Mucosa of descending colon (tissue), 3 donors: ENCODE measurements around the gene RUNX1. TPM values are rescaled to one million over a fixed set of nuclear protein-coding genes. Genes with fewer than 3 reads are reported as not detected.

Experiments used
- ATAC-seq: fragments of 200-7000 bp; cut with Tn5 transposase; one replicate; pipeline ENCODE4 v1.9.1; 2020; ENCODE audit warnings: mild to moderate bottlenecking, moderate library complexity
- DNase-seq, 3 donors: peaks; one replicate each; pipeline ENCODE4 v3.0.0-alpha.2; 2020
- H3K36me3 ChIP-seq: fragments of 200-600 bp; one replicate; pipeline ENCODE4 v1.8.0; 2021; ENCODE audit warnings: low read depth, mild to moderate bottlenecking
- H3K4me1 ChIP-seq: fragments of 200-600 bp; one replicate; pipeline ENCODE4 v1.8.0; 2021; ENCODE audit warnings: low read depth, mild to moderate bottlenecking
- H3K4me3 ChIP-seq: fragments of 200-600 bp; one replicate; pipeline ENCODE4 v1.8.0; 2021; ENCODE audit warnings: mild to moderate bottlenecking
- H3K9me3 ChIP-seq: fragments of 200-600 bp; one replicate; pipeline ENCODE4 v1.8.0; 2021; ENCODE audit warnings: mild to moderate bottlenecking
- CTCF ChIP-seq: fragments of 200-600 bp; IDR thresholded peaks from one replicate; pipeline ENCODE4 v1.8.0; 2022; ENCODE audit warnings: antibody characterized with exemption, mild to moderate bottlenecking
- intact Hi-C, 2 donors: fragments of 100-400 bp; cut with DNase I in 1 of 2; cut with micrococcal nuclease in 1 of 2; formaldehyde crosslinking; loops; one replicate each; pipeline versions ENCODE4 v1.11.0 to v1.11.1; 2022; cut with DNase I, micrococcal nuclease
- total RNA-seq, 3 donors: library from RNA; stranded (reverse); fragmentation: NEBNext Ultra II Directional in 2 of 3; extraction: Animal tissue kit (Norgen Biotek cat#: 25700) in 2 of 3; gene quantifications; one replicate each; pipeline versions ENCODE4 v1.2.1 to v1.2.4, GENCODE V29; 2021 to 2023
- donor health status: DM: no; HTN: no; CAD: no; lungs with moderate emphysema.
- donor health status: DM: no; HTN: no; CAD: no.
- donor health status: DM: no; HTN: yes; CAD: no.

Gene RUNX1
- total RNA-seq, 3 donors from 2014 or later, result 16.5 to 29.4 (median 24.0) TPM

GRCh38 chr21:35032474-35033263, 16.4 kb downstream of the RUNX1 start:
- DNase-seq, result no peak
- no peak overlapping the region for H3K4me3 ChIP-seq
- H3K36me3 ChIP-seq, result no peaks in the 10 kb centered on the region
- H3K4me1 ChIP-seq, result no peaks in the 10 kb centered on the region
- H3K9me3 ChIP-seq, result no peaks in the 10 kb centered on the region
- ATAC-seq, result no peak
- intact Hi-C loops, result no loop called here
- no peak for TF ChIP-seq CTCF

- Histone ChIP-seq H3K9me3 (no peaks in the 10 kb centered on the region), H3K4me1 (peaks cover 3% of the 10 kb centered on the region), H3K36me3 (no peaks in the 10 kb centered on the region), H3K4me3 (no peak overlapping the region)
- no peak for TF ChIP-seq CTCF
- intact Hi-C loops, result no loop called here
- DNase-seq, result no peak
- ATAC-seq, result no peak
These were observed 20.6 kb downstream of the RUNX1 start for GRCh38 chr21:35028451-35028978.

- intact Hi-C loops, result no loop called here
- no peak for DNase-seq
These were observed 21.3 kb downstream of the RUNX1 start for GRCh38 chr21:35027563-35028450.

GRCh38 chr21:35026617-35027562, 22.2 kb downstream of the RUNX1 start:
- no peak overlapping the region for H3K4me3 ChIP-seq
- peaks cover 16% of the 10 kb centered on the region for H3K4me1 ChIP-seq
- intact Hi-C loops, result no loop called here
- no peak for TF ChIP-seq CTCF
- DNase-seq (peak; percentile 69 to 90 (median 78)), ATAC-seq (peak; percentile 76)
- no peaks in the 10 kb centered on the region for H3K9me3 ChIP-seq
- no peaks in the 10 kb centered on the region for H3K36me3 ChIP-seq

More at GRCh38 chr21:35027563-35028450, 21.3 kb downstream of the RUNX1 start:
- Histone ChIP-seq H3K4me3 (no peak overlapping the region), H3K9me3 (no peaks in the 10 kb centered on the region), H3K36me3 (no peaks in the 10 kb centered on the region), H3K4me1 (peaks cover 10% of the 10 kb centered on the region)
- no peak for ATAC-seq
- no peak for TF ChIP-seq CTCF

- peaks cover 24% of the 10 kb centered on the region for H3K4me1 ChIP-seq
- no peak overlapping the region for H3K4me3 ChIP-seq
- no peaks in the 10 kb centered on the region for H3K9me3 ChIP-seq
- H3K36me3 ChIP-seq, result no peaks in the 10 kb centered on the region
- intact Hi-C loops, result no loop called here
- ATAC-seq (no peak), DNase-seq (no peak)
- no peak for TF ChIP-seq CTCF
These were observed 23.0 kb downstream of the RUNX1 start for GRCh38 chr21:35026153-35026500.
